ENCODE results near the gene MYO9A. TPM values are rescaled to one million over a fixed set of nuclear protein-coding genes. Genes with fewer than 3 reads are reported as not detected.

Gene MYO9A
- polyA plus RNA-seq, 4 donors, result 1.6 to 10.1 (median 2.6) TPM

- DNase-seq (no peak), FAIRE-seq (no peak)
- Histone ChIP-seq H3K4me3 (ENCODE audit: low read depth in 1 of 3, low read length in 3 of 3) (no peak overlapping the region), H3K27me3 (ENCODE audit: control insufficient read depth in 3 of 3, insufficient read depth in 3 of 3, low read length in 3 of 3) (no peaks in the 10 kb centered on the region), H3K36me3 (ENCODE audit: control insufficient read depth in 3 of 3, insufficient read depth in 2 of 3, low read depth in 1 of 3, low read length in 3 of 3) (peaks cover 0 to 12% (median 0%) of the 10 kb centered on the region in 3 donors), H3K4me1 (ENCODE audit: control insufficient read depth in 3 of 3, insufficient read depth in 2 of 3, low read depth in 1 of 3, low read length in 2 of 3) (no peaks in the 10 kb centered on the region), H3K27ac (ENCODE audit: low read depth in 1 of 3, low read length in 2 of 3) (no peak overlapping the region), H3K9me3 (ENCODE audit: control insufficient read depth in 2 of 2, insufficient read depth in 1 of 2, low read depth in 1 of 2, low read length in 1 of 2) (no peaks in the 10 kb centered on the region)
Measured at GRCh38 chr15:71775856-71776255, 342.1 kb downstream of the MYO9A start.

GRCh38 chr15:71773206-71773859 is 344.6 kb downstream of the MYO9A start:
- Histone ChIP-seq H3K9me3 (ENCODE audit: control insufficient read depth in 2 of 2, insufficient read depth in 1 of 2, low read depth in 1 of 2, low read length in 1 of 2) (no peaks in the 10 kb centered on the region), H3K4me3 (ENCODE audit: low read depth in 1 of 3, low read length in 3 of 3) (no peak overlapping the region), H3K27ac (ENCODE audit: low read depth in 1 of 3, low read length in 2 of 3) (no peak overlapping the region), H3K27me3 (ENCODE audit: control insufficient read depth in 3 of 3, insufficient read depth in 3 of 3, low read length in 3 of 3) (no peaks in the 10 kb centered on the region), H3K36me3 (ENCODE audit: control insufficient read depth in 3 of 3, insufficient read depth in 2 of 3, low read depth in 1 of 3, low read length in 3 of 3) (peaks cover 0 to 10% (median 0%) of the 10 kb centered on the region in 3 donors), H3K4me1 (ENCODE audit: control insufficient read depth in 3 of 3, insufficient read depth in 2 of 3, low read depth in 1 of 3, low read length in 2 of 3) (no peaks in the 10 kb centered on the region)
- no peak for DNase-seq
- 86 to 97% (median 95%) methylated on average over 1 of the region's 1 CpG for WGBS, 3 donors
- no peak for FAIRE-seq

Other genes starting within 250 kb of the MYO9A start
- gene SENP8, start 253 bp upstream of the MYO9A start, polyA plus RNA-seq, result 1 to 10 TPM in 2 of 4 donors, under 1 TPM in 2; 0.81 to 3.9 (median 1.4) TPM
- 10 to 100 TPM in 1 of 4 donors, 1 to 10 TPM in 2, under 1 TPM in 1; 0.67 to 10.1 (median 4.2) TPM for gene GRAMD2A, start 79.6 kb upstream of the MYO9A start, polyA plus RNA-seq
- gene PKM, start 113.0 kb upstream of the MYO9A start, polyA plus RNA-seq, result 100 to 1,000 TPM; 243 to 362 (median 254) TPM
- 10 to 100 TPM; 22.7 to 81.2 (median 69.2) TPM for gene PARP6, start 154.4 kb upstream of the MYO9A start, polyA plus RNA-seq
- gene CELF6, start 202.0 kb upstream of the MYO9A start, polyA plus RNA-seq, result 10 to 100 TPM in 1 of 4 donors, 1 to 10 TPM in 1, under 1 TPM in 2; 0.54 to 10.9 (median 2.5) TPM